CD4-positive, alpha-beta T cell (primary cell): Measurements from ENCODE around the gene VWA1. TPM values are rescaled to one million over a fixed set of nuclear protein-coding genes. Genes with fewer than 3 reads are reported as not detected.
"Not testable (repeated sequence)": the region's sequence is repeated elsewhere in the genome, so short reads cannot be mapped to it uniquely, and the experiment has no call there.

Experiments used
- ATAC-seq: fragments of 200-7000 bp; cut with Tn5 transposase; one replicate; pipeline ENCODE4 v1.10.0; 2022; ENCODE audit warnings: mild to moderate bottlenecking; ENCODE audit not compliant: poor library complexity
- CTCF ChIA-PET: fragments of 350-600 bp; sonication (Branson Sonifier 250); formaldehyde crosslinking; loops from one replicate; lab custom pipeline; 2021; ENCODE audit warnings: antibody characterized with exemption, inconsistent platforms; lab: Charles Lee
- POLR2A ChIA-PET: fragments of 350-600 bp; sonication (Branson Sonifier 250); formaldehyde crosslinking; loops from one replicate; lab custom pipeline; 2021; ENCODE audit warnings: antibody characterized with exemption, inconsistent platforms; lab: Charles Lee
- DNase-seq, 14 experiments: peaks; one replicate each; pipeline ENCODE4 v3.0.0-alpha.2; 2013 to 2020; ENCODE audit warnings: mixed read lengths in 2 of 14
- H3K27ac ChIP-seq, 2 donors: one replicate each; pipeline versions ENCODE4 v1.5.1 to v1.7.0; 2013; ENCODE audit warnings: low read length in 2 of 2, low read depth in 1 of 2, mild to moderate bottlenecking in 1 of 2
- H3K27me3 ChIP-seq, 2 experiments: 1 replicate in 1 of 2; 2 replicates in 1 of 2; pipeline versions ENCODE4 v1.6.1 to v1.7.0; 2013; ENCODE audit warnings: low read length in 2 of 2, control low read depth in 1 of 2, mild to moderate bottlenecking in 1 of 2, moderate library complexity in 1 of 2; ENCODE audit not compliant: insufficient read depth in 2 of 2, control insufficient read depth in 1 of 2
- H3K36me3 ChIP-seq: one replicate; pipeline ENCODE4 v1.6.1; 2013; ENCODE audit warnings: low read length, control low read depth; ENCODE audit not compliant: insufficient read depth
- H3K4me1 ChIP-seq: one replicate; pipeline ENCODE4 v1.6.1; 2013; ENCODE audit warnings: low read length, control low read depth; ENCODE audit not compliant: insufficient read depth
- H3K4me3 ChIP-seq: one replicate; pipeline ENCODE4 v1.5.1; 2013; ENCODE audit warnings: mild to moderate bottlenecking, low read length, moderate library complexity
- H3K9me3 ChIP-seq, 2 experiments: 1 replicate in 1 of 2; 2 replicates in 1 of 2; pipeline versions ENCODE4 v1.6.1 to v1.7.0; 2013; ENCODE audit warnings: low read length in 2 of 2, mild to moderate bottlenecking in 2 of 2, control low read depth in 1 of 2, moderate library complexity in 1 of 2; ENCODE audit not compliant: control insufficient read depth in 1 of 2, insufficient read depth in 1 of 2
- H3K27ac Mint-ChIP-seq: one replicate; pipeline ENCODE4 v1.8.0; 2020; ENCODE audit warnings: mixed read lengths
- H3K27me3 Mint-ChIP-seq: one replicate; pipeline ENCODE4 v1.8.0; 2021; ENCODE audit warnings: mixed read lengths
- H3K36me3 Mint-ChIP-seq: one replicate; pipeline ENCODE4 v1.8.0; 2021; ENCODE audit warnings: low read depth, mixed read lengths
- H3K4me1 Mint-ChIP-seq: one replicate; pipeline ENCODE4 v1.8.0; 2021; ENCODE audit warnings: low read depth, mixed read lengths
- H3K4me3 Mint-ChIP-seq: one replicate; pipeline ENCODE4 v1.8.0; 2020; ENCODE audit warnings: mild to moderate bottlenecking, mixed read lengths
- H3K9me3 Mint-ChIP-seq: one replicate; pipeline ENCODE4 v1.8.0; 2020; ENCODE audit warnings: mixed read lengths
- CTCF ChIP-seq: fragments of 200-600 bp; IDR thresholded peaks from one replicate; pipeline ENCODE4 v1.8.0; 2022; ENCODE audit warnings: antibody characterized with exemption, mild to moderate bottlenecking
- intact Hi-C, 2 experiments: fragments of 100-400 bp; cut with DNase I in 1 of 2; cut with micrococcal nuclease in 1 of 2; formaldehyde crosslinking; loops; one replicate each; pipeline versions ENCODE4 v1.15.1 to v1.9.0; 2023 to 2025; cut with DNase I, micrococcal nuclease
- total RNA-seq, 174 experiments: library from RNA in 2 of 174; stranded (reverse) in 2 of 174; gene quantifications; one replicate each; pipeline ENCODE4 v1.2.3 and lab custom pipeline; 2021 to 2026

Gene VWA1
- total RNA-seq, 2 experiments from 2014 or later = not detected

- no peaks in the 10 kb centered on the region for H3K9me3 Mint-ChIP-seq
- TF ChIP-seq CTCF = no peak
- no peak for ATAC-seq
Measured at GRCh38 chr1:1482856-1483255, 47.4 kb downstream of the VWA1 start.

DNA sequence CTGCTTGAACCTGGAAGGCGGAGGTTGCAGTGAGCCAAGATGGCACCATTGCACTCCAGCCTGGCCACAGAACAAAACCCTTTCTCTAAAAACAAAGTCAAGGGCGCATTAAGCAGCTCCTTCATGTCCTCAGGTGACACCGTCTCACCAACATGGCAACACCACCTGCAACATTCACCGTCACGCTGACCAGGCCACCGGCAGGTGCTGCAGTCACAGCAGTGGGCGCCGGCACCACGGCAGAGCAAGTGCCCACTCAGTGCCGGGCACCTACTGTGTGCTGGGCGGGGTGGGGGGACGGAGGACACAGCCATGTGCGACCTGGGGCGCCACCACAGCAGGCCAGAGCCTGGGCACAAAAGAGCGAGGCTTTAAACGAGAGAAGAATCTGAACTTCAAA, 48.2 kb downstream of the VWA1 start:
- H3K9me3 Mint-ChIP-seq = no peaks in the 10 kb centered on the region

More at GRCh38 chr1:1482856-1483255, 47.4 kb downstream of the VWA1 start:
- Histone ChIP-seq H3K27me3 (no peaks in the 10 kb centered on the region), H3K27ac (no peak overlapping the region), H3K4me3 (no peak overlapping the region), H3K36me3 (peaks cover 40% of the 10 kb centered on the region), H3K9me3 (no peaks in the 10 kb centered on the region), H3K4me1 (no peaks in the 10 kb centered on the region)
- Mint-ChIP-seq H3K36me3 (peaks cover 48% of the 10 kb centered on the region), H3K27me3 (no peaks in the 10 kb centered on the region), H3K4me1 (peaks cover 7% of the 10 kb centered on the region), H3K27ac (no peak overlapping the region), H3K4me3 (no peak overlapping the region)
- no peak for DNase-seq
- intact Hi-C loops = no loop called here
- POLR2A ChIA-PET = no interaction called here
- CTCF ChIA-PET = no interaction called here

DNA sequence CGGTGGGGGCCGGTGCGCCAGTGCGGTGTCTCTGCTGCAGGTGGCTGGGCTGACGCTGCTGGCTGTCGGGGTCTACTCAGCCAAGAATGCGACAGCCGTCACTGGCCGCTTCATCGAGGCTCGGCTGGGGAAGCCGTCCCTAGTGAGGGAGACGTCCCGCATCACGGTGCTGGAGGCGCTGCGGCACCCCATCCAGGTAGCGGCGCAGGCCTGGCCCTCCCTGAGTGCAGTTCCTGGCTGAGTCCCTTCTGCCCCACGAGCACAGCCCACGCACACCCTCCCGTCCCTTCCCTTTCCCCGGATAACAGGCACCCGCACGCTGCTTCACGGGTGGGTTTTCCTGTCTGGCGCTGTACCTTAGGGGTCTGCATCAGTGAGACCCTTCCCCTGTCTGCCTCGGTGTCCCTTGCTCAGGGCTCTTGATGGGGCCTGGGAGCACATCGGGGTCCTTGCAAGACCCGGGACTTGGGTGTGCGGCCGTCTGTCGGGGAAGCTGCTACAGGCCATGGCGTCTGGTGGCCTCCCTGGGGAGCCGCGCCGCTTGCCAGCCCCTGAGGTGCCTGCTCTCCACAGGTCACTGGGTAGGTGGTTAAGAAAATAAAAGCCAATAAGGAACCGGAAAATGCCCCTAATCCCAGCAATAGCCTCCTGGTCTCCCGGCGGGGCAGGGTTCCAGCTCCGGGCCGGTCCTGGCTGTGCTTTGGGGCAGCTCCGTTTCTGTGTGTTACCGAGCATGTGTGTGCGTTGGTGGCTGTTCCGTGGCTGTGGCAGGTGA, 49.7 kb downstream of the VWA1 start:
- H3K36me3 ChIP-seq = peaks cover 44% of the 10 kb centered on the region
- ATAC-seq, intact Hi-C loops, H3K4me3 Mint-ChIP-seq, POLR2A ChIA-PET, H3K27ac ChIP-seq, H3K27me3 ChIP-seq, H3K9me3 ChIP-seq, CTCF ChIA-PET, H3K4me1 ChIP-seq, H3K9me3 Mint-ChIP-seq, H3K4me3 ChIP-seq, H3K27ac Mint-ChIP-seq, H3K4me1 Mint-ChIP-seq, DNase-seq, H3K27me3 Mint-ChIP-seq: not testable (repeated sequence)
- H3K36me3 Mint-ChIP-seq = peaks cover 44% of the 10 kb centered on the region

More for the DNA sequence above, 48.2 kb downstream of the VWA1 start:
- TF ChIP-seq CTCF = no peak
- no peak for ATAC-seq
- ChIA-PET CTCF (no interaction called here), POLR2A (no interaction called here)
- no peaks in the 10 kb centered on the region for H3K27me3 ChIP-seq
- no peak overlapping the region for H3K27ac ChIP-seq
- H3K4me1 ChIP-seq = no peaks in the 10 kb centered on the region
- Mint-ChIP-seq H3K27ac (no peak overlapping the region), H3K27me3 (no peaks in the 10 kb centered on the region), H3K36me3 (peaks cover 51% of the 10 kb centered on the region), H3K4me3 (no peak overlapping the region), H3K4me1 (peaks cover 7% of the 10 kb centered on the region)
- no peak for DNase-seq
- no peaks in the 10 kb centered on the region for H3K9me3 ChIP-seq
- peaks cover 42% of the 10 kb centered on the region for H3K36me3 ChIP-seq
- intact Hi-C loops = no loop called here
- no peak overlapping the region for H3K4me3 ChIP-seq

DNA sequence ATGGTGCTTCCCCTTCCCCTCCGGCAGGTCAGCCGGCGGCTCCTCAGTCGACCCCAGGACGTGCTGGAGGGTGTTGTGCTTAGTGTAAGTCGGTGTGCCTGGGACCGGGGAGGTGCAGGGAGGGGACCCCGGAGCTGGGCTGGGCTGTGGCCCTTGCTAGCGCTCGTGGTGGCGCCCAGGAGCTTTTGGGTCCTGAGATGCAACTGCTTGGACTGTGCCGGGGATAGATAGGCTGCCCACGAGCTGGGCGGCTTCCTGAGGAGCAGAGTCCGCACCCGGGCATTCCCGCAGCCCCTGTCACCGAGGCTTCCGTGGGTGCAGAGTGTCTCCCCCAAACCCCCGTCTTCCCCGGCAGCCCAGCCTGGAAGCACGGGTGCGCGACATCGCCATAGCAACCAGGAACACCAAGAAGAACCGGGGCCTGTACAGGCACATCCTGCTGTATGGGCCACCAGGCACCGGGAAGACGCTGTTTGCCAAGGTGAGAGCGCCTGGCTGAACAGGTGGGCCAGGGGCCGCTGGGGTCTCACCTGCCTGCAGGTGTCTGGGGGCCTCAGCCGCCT, 50.3 kb downstream of the VWA1 start:
- CTCF ChIA-PET, H3K4me3 Mint-ChIP-seq, intact Hi-C loops, DNase-seq, H3K9me3 ChIP-seq, H3K27me3 Mint-ChIP-seq, H3K27ac ChIP-seq, H3K27me3 ChIP-seq, H3K27ac Mint-ChIP-seq, POLR2A ChIA-PET, H3K4me1 ChIP-seq, H3K4me1 Mint-ChIP-seq, ATAC-seq, H3K9me3 Mint-ChIP-seq, H3K4me3 ChIP-seq: not testable (repeated sequence)
- peaks cover 48% of the 10 kb centered on the region for H3K36me3 ChIP-seq
- H3K36me3 Mint-ChIP-seq = peaks cover 48% of the 10 kb centered on the region
